ENCODE results near the gene PDE6G.
"Not testable (repeated sequence)": the region's sequence is repeated elsewhere in the genome, so short reads cannot be mapped to it uniquely, and the experiment has no call there.

Gene PDE6G

GRCh38 chr17:81676906-81677305, 20.6 kb upstream of the PDE6G start:
- Histone ChIP-seq H3K4me3 (no peak overlapping the region), H4K20me1 (peaks cover 17% of the 10 kb centered on the region; the same call in 1 of the 2 replicates), H3K27me3 (no peaks in the 10 kb centered on the region), H3K9ac (peak overlapping the region; percentile 59), H3K4me2 (peak overlapping the region; percentile 98), H3K36me3 (peaks cover 62% of the 10 kb centered on the region), H3K27ac (peak overlapping the region; percentile 91), H3K4me1 (peaks cover 96% of the 10 kb centered on the region), H3K9me3 (no peaks in the 10 kb centered on the region)
- no peak for TF ChIP-seq Cebpa-rat (IDR thresholded peaks at IDR 0.05)

- H3K9ac ChIP-seq: peak overlapping the region; percentile 81
- not testable (repeated sequence) for H3K27me3 ChIP-seq, H3K9me3 ChIP-seq
- H3K4me2 ChIP-seq: peak overlapping the region; percentile 98
- peaks cover 23% of the 10 kb centered on the region; the same call in 1 of the 2 replicates for H4K20me1 ChIP-seq
- peaks cover 88% of the 10 kb centered on the region for H3K4me1 ChIP-seq
- H3K4me3 ChIP-seq: peak overlapping the region; percentile 50
- peak overlapping the region; percentile 91 for H3K27ac ChIP-seq
- peaks cover 66% of the 10 kb centered on the region for H3K36me3 ChIP-seq
Measured at GRCh38 chr17:81675515-81676221, 19.3 kb upstream of the PDE6G start.

GRCh38 chr17:81673561-81674258, 17.4 kb upstream of the PDE6G start:
- peak overlapping the region; percentile 81 for H3K9ac ChIP-seq
- no peak for TF ChIP-seq Cebpa-rat (IDR thresholded peaks at IDR 0.05)
- H3K4me2 ChIP-seq: peak overlapping the region; percentile 98
- peak overlapping the region; percentile 90 for H3K27ac ChIP-seq
- peaks cover 33% of the 10 kb centered on the region for H4K20me1 ChIP-seq
- no peaks in the 10 kb centered on the region for H3K9me3 ChIP-seq
- H3K4me1 ChIP-seq: peaks cover 83% of the 10 kb centered on the region
- H3K27me3 ChIP-seq: no peaks in the 10 kb centered on the region
- no peak overlapping the region for H3K4me3 ChIP-seq
- H3K36me3 ChIP-seq: peaks cover 67% of the 10 kb centered on the region

GRCh38 chr17:81672954-81673353, 16.6 kb upstream of the PDE6G start:
- H4K20me1 ChIP-seq: peaks cover 33% of the 10 kb centered on the region
- peak overlapping the region; percentile 29; the same call in 1 of the 2 replicates for H3K9ac ChIP-seq
- peaks cover 85% of the 10 kb centered on the region for H3K4me1 ChIP-seq
- H3K9me3 ChIP-seq: no peaks in the 10 kb centered on the region
- no peak for TF ChIP-seq Cebpa-rat (IDR thresholded peaks at IDR 0.05)
- H3K4me2 ChIP-seq: no peak overlapping the region
- H3K27ac ChIP-seq: peak overlapping the region; percentile 90; the same call in 1 of the 2 replicates
- H3K4me3 ChIP-seq: no peak overlapping the region
- H3K36me3 ChIP-seq: peaks cover 71% of the 10 kb centered on the region
- no peaks in the 10 kb centered on the region for H3K27me3 ChIP-seq

GRCh38 chr17:81672504-81672903, 16.2 kb upstream of the PDE6G start:
- Histone ChIP-seq H3K9ac (peak overlapping the region; percentile 29; the same call in 1 of the 2 replicates), H3K36me3 (peaks cover 75% of the 10 kb centered on the region), H3K4me2 (no peak overlapping the region), H3K9me3 (no peaks in the 10 kb centered on the region), H3K27ac (peak overlapping the region; percentile 90; the same call in 1 of the 2 replicates), H3K27me3 (no peaks in the 10 kb centered on the region), H3K4me1 (peaks cover 85% of the 10 kb centered on the region), H4K20me1 (peaks cover 33% of the 10 kb centered on the region), H3K4me3 (no peak overlapping the region)
- no peak for TF ChIP-seq Cebpa-rat (IDR thresholded peaks at IDR 0.05)

GRCh38 chr17:81667754-81668153, 11.4 kb upstream of the PDE6G start:
- TF ChIP-seq Cebpa-rat (IDR thresholded peaks at IDR 0.05): no peak
- Histone ChIP-seq H3K4me1 (peaks cover 65% of the 10 kb centered on the region), H3K4me2 (peak overlapping the region; percentile 99), H4K20me1 (peaks cover 24% of the 10 kb centered on the region), H3K36me3 (peaks cover 68% of the 10 kb centered on the region), H3K9me3 (no peaks in the 10 kb centered on the region), H3K27ac (peak overlapping the region; percentile 99; the same call in 1 of the 2 replicates), H3K9ac (peak overlapping the region; percentile 99), H3K4me3 (peak overlapping the region; percentile 100), H3K27me3 (no peaks in the 10 kb centered on the region)

GRCh38 chr17:81666342-81667191, 10.2 kb upstream of the PDE6G start, which contains the start of the genes CCDC137 and OXLD1:
Gene CCDC137 (plus strand): TSS chr17:81666737. CDS start chr17:81666767, 30 bp downstream.
Gene OXLD1 (minus strand): TSS chr17:81666605. CDS start chr17:81666577, 28 bp downstream.
- Histone ChIP-seq H3K9me3 (no peaks in the 10 kb centered on the region), H3K9ac (peak within 1 kb of the TSS; percentile 99), H3K27me3 (no peaks in the 10 kb centered on the region), H3K4me2 (peak within 1 kb of the TSS; percentile 99), H3K36me3 (peaks cover 56% of the 10 kb centered on the region), H3K4me3 (peak within 1 kb of the TSS; percentile 100), H3K4me1 (peaks cover 53% of the 10 kb centered on the region), H4K20me1 (peaks cover 12% of the 10 kb centered on the region; the same call in 1 of the 2 replicates), H3K27ac (peak within 1 kb of the TSS; percentile 99)
- no peak for TF ChIP-seq Cebpa-rat (IDR thresholded peaks at IDR 0.05)

GRCh38 chr17:81666092-81666341, 9.7 kb upstream of the PDE6G start:
- H3K36me3 ChIP-seq: peaks cover 51% of the 10 kb centered on the region

More at GRCh38 chr17:81666092-81666341, 9.7 kb upstream of the PDE6G start:
- peak overlapping the region; percentile 99 for H3K27ac ChIP-seq
- peak overlapping the region; percentile 100 for H3K4me3 ChIP-seq
- peaks cover 53% of the 10 kb centered on the region for H3K4me1 ChIP-seq
- TF ChIP-seq Cebpa-rat (IDR thresholded peaks at IDR 0.05): no peak
- H4K20me1 ChIP-seq: peaks cover 9% of the 10 kb centered on the region; the same call in 1 of the 2 replicates
- H3K27me3 ChIP-seq: no peaks in the 10 kb centered on the region
- H3K9ac ChIP-seq: peak overlapping the region; percentile 99
- H3K9me3 ChIP-seq: no peaks in the 10 kb centered on the region
- H3K4me2 ChIP-seq: peak overlapping the region; percentile 99
